ENCODE data around the gene UBL4B.

- TF ChIP-seq CTCF (IDR thresholded peaks at IDR 0.05) (no peak), POLR2A (IDR thresholded peaks at IDR 0.05) (no peak)
Measured at GRCh38 chr1:110159168-110159567, 46.9 kb downstream of the UBL4B start.

Data from ovary (tissue), 3 donors.